Measurements from ENCODE around the gene CCL22. TPM values are rescaled to one million over a fixed set of nuclear protein-coding genes. Genes with fewer than 3 reads are reported as not detected.
A peak's percentile ranks its signal among the peaks of the same experiment; 100 is the strongest.

CCL22 gene
- total and polyA plus RNA-seq, 5 donors = 0.11 TPM; not detected in 4

DNA sequence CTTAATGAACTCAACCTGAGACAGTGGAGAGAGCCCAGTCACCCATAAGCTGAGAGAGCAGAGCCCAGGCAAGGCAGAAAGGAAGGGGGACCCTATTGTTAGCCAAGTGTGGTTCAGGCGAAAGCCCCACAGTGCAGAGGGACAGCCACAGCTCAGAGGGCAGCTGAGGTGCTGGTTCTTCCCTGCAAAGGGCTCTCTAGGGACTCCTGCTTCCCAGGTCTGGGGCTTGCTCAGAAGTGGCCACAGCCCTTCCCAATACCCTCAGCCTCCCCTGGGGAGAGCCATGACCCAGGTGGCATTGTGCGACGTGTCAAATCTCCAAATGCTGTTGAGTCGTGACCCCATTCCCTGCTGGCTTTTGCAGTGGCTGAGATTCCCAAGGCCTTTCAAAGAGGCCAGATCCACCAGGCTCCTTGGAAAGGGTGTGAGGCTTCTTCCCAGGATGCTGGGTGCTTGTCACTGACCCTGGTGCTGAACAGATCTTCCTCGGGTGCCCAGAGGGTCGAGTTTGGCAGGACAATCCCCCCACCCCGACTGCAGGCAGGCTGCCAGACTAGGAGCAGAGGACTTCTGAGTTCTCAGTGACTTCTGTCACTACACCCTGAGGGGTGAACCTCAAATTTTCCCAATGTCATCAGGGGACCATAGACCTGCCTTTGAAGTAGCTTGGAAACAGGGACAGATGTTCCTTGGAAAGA lies 43.5 kb downstream of the CCL22 start:
- DNase-seq (no peak), ATAC-seq (peak in 1 of 2 donors; percentile 26)
- Histone ChIP-seq H3K4me3 (ENCODE audit: low read length) (no peak overlapping the region), H3K9me3 (ENCODE audit: control insufficient read depth, low read length) (no peaks in the 10 kb centered on the region), H3K27me3 (ENCODE audit: control insufficient read depth, insufficient read depth) (no peaks in the 10 kb centered on the region), H3K27ac (ENCODE audit: low read length) (no peak overlapping the region), H3K4me1 (ENCODE audit: control insufficient read depth, insufficient read depth, low read length) (no peaks in the 10 kb centered on the region)
- WGBS = 41% methylated on average over 7 of the region's 7 CpGs
- intact Hi-C loops (cut with DNase I) = no loop called here

DNA sequence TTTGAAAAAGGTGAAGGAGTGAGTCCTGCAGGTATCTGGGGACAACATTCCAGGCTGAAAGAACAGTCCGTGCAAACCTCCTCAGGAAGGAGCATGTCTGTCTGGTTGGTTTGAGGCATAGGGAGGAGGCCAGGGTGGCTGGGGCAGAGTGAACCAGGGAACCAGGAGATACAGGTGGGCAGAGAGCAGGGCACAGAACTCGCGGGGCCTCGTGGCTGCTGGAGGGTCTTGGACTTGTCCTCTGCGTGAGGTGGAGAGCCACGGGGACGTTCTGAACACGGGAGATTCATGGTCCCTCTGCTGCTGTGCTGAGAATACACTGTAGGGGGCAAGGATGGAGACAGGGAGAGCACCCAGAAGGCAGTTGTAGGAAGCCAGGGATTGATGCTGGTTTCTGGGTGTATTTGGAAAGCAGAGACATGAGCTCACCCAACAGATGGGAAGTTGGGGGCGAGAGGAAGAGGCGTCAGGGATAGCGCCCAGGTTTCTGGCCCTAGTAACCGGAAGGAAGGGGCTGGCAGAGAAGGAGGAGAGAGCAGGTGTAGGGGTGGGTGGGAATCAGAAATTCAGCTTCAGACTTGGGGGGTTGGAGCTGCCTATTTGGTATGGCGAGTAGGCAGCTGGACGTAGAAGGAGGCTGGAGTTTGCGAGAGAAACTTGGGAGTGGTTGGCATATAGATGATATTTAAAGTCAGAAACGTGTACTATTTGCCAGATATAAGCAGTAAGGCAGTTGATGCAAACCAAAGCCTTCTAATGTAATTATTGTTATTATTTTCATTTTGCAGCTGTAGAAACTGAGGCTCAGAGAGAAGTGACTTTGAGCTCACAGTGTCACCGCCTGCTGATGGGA lies 45.6 kb downstream of the CCL22 start, which contains the start of gene CCL17:
TSS of gene CCL17 (plus strand) at position 803 of the 853 bp plus-strand sequence. CDS start 9,166 bp downstream, outside the sequence.
- Histone ChIP-seq H3K4me1 (ENCODE audit: control insufficient read depth, insufficient read depth, low read length) (no peaks in the 10 kb centered on the region), H3K9me3 (ENCODE audit: control insufficient read depth, low read length) (no peaks in the 10 kb centered on the region), H3K4me3 (ENCODE audit: low read length) (no peak within 1 kb of the TSS), H3K27ac (ENCODE audit: low read length) (no peak within 1 kb of the TSS), H3K27me3 (ENCODE audit: control insufficient read depth, insufficient read depth) (no peaks in the 10 kb centered on the region)
- DNase-seq = no peak
- intact Hi-C loops (cut with DNase I) = no loop called here
- ATAC-seq = no peak
- WGBS = 60% methylated on average over 17 of the region's 17 CpGs

DNA sequence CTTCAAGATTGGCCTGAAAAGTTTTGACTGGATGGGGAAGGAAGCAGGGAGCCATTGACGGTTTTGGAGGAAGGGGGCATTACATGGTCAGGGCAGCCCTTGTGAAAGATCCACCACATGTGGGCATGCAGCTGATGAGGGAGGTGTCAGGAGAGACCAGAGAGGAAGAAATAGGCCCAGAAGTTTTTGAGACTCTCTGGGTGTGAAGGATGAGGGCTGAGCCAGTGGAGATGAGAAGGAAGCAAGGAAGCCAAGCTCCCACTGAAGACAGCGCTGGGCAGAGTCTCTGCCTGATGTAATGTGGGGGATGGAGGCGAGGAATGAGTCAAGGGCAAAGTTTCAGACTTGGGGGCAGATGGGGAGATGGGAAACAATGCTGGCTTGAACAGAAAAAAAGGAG lies 46.5 kb downstream of the CCL22 start:
- no peak for ATAC-seq
- 78% methylated on average over 3 of the region's 3 CpGs for WGBS
- DNase-seq = peak in 1 of 3 donors; percentile 4
- no peaks in the 10 kb centered on the region for H3K27me3 ChIP-seq (ENCODE audit: control insufficient read depth, insufficient read depth)
- H3K9me3 ChIP-seq (ENCODE audit: control insufficient read depth, low read length) = no peaks in the 10 kb centered on the region
- intact Hi-C loops (cut with DNase I) = no loop called here
- H3K27ac ChIP-seq (ENCODE audit: low read length) = no peak overlapping the region
- no peaks in the 10 kb centered on the region for H3K4me1 ChIP-seq (ENCODE audit: control insufficient read depth, insufficient read depth, low read length)
- no peak overlapping the region for H3K4me3 ChIP-seq (ENCODE audit: low read length)

DNA sequence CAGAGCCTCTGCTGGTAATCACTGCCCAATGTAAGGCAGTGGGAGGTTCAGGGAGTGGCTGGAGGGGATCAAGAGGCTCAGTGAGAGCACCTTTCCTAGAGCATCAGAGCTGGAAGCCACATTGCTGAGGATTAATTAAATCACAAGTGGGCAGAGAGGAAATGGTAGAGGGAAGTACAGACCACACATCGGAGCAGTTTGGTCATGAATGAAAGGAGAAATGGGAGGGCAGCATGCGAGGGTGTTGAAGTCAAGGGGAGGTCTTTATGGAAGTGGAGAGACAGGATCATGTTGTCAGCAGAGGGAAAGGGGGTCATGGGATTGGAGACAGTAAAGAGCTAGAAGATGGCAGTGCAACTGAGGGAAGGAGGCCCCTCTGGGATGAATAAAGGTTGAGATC lies 48.3 kb downstream of the CCL22 start:
- H3K4me3 ChIP-seq (ENCODE audit: low read length) = no peak overlapping the region
- WGBS = 61% methylated on average over 2 of the region's 2 CpGs
- H3K4me1 ChIP-seq (ENCODE audit: control insufficient read depth, insufficient read depth, low read length) = no peaks in the 10 kb centered on the region
- H3K27me3 ChIP-seq (ENCODE audit: control insufficient read depth, insufficient read depth) = no peaks in the 10 kb centered on the region
- no peak for ATAC-seq
- H3K9me3 ChIP-seq (ENCODE audit: control insufficient read depth, low read length) = no peaks in the 10 kb centered on the region
- no peak for DNase-seq
- no peak overlapping the region for H3K27ac ChIP-seq (ENCODE audit: low read length)
- intact Hi-C loops (cut with DNase I) = no loop called here

DNA sequence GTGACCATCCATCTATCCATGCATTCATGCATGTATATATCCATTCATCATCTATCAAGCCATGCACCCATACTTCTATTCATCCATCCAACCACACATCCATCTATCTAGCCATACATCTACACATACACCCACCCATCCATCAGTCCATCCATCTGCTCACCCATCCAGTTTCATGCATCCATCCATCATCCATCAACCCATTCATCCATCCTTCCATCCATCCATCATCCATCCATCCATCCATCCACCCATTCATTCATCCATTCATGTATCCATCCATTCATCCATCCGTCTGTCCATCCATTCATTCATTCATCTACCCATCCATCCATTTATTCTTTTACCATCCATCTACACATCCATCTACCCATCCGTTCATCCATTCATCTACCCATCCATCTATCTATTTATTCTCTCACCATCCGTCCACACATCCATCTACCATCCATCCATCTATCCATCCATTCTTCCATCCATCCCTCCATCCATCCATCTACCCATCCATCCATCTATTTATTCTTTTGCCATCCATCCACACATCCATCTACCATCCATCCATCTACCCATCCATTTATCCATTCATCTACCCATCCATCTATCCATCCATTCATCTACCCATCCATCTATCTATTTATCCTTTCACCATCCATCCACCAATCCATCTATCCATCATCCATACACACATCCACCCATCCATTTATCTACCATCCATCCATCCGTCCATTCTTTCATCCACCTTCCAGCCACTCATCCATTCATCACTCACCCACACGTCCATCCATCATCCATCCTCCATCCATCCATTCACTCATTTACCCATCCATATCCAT lies 49.2 kb downstream of the CCL22 start:
- no peaks in the 10 kb centered on the region for H3K4me1 ChIP-seq (ENCODE audit: control insufficient read depth, insufficient read depth, low read length)
- intact Hi-C loops (cut with DNase I) = no loop called here

DNA sequence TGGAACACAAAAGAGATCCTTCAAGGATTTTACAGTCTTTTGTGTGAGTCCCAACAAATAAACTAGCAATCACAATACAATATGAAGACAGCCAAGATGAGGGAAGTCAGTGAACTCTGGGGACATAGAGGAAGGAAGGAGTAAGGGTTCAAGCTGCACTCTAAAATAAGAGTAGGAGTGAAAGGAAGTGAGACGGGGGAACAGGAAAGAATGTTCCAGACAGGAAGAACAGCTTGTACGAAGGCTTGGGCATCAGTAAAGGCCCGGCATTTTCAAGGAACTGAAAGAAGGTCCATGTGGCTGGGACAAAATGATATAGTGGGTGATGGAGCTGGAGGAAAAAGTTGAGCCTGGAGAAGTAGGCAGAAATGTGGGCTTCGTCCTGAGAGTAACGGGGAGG lies 50.5 kb downstream of the CCL22 start:
- no peaks in the 10 kb centered on the region for H3K27me3 ChIP-seq (ENCODE audit: control insufficient read depth, insufficient read depth)
- 56% methylated on average over 5 of the region's 5 CpGs for WGBS
- no peak overlapping the region for H3K4me3 ChIP-seq (ENCODE audit: low read length)
- H3K27ac ChIP-seq (ENCODE audit: low read length) = peak overlapping the region; percentile 59
- H3K4me1 ChIP-seq (ENCODE audit: control insufficient read depth, insufficient read depth, low read length) = no peaks in the 10 kb centered on the region
- no peaks in the 10 kb centered on the region for H3K9me3 ChIP-seq (ENCODE audit: control insufficient read depth, low read length)
- no peak for DNase-seq
- ATAC-seq = peak; percentile 48
- intact Hi-C loops (cut with DNase I) = no loop called here

More for the DNA sequence above, 49.2 kb downstream of the CCL22 start:
- Histone ChIP-seq H3K27me3 (ENCODE audit: control insufficient read depth, insufficient read depth) (no peaks in the 10 kb centered on the region), H3K4me3 (ENCODE audit: low read length) (no peak overlapping the region), H3K9me3 (ENCODE audit: control insufficient read depth, low read length) (no peaks in the 10 kb centered on the region), H3K27ac (ENCODE audit: low read length) (no peak overlapping the region)
- ATAC-seq = no peak
- no peak for DNase-seq
- WGBS = 94% methylated on average over 5 of the region's 5 CpGs

DNA sequence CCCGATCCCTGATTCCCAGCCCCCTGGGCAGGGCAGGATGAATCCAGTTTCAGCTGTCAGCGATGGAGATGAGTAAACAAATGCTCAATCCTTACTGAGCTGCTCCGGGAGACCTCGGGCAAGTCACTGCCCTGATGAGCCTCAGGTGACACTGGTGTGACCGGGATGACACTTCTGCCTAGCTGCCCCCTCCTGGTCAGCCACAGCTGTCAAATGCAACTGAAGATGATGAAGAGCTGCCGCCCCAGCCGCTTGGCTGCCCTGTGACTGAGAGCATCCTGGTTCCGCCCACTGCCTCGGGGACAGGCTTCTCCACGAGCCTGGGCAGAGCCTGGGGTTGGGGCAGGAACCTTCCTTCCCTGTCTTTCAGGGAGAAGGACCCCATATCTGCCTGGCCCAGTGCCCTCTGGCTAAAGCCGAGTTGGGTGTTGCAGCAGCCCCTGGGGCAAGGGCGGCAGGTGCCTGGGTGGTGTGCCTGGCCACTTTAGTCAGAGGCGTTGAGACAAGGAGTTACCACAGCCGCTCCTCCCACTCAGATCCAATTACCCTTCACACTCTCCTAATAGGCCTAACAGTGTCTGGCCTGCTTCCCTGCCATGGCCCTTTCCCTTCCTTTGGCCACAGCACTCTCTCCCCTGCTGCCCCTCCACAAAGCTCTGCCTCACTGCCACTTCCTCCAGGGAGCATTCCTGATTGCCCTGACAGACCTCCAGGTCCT lies 51.4 kb downstream of the CCL22 start:
- Histone ChIP-seq H3K9me3 (ENCODE audit: control insufficient read depth, low read length) (no peaks in the 10 kb centered on the region), H3K27ac (ENCODE audit: low read length) (peak overlapping the region; percentile 59), H3K4me3 (ENCODE audit: low read length) (no peak overlapping the region), H3K4me1 (ENCODE audit: control insufficient read depth, insufficient read depth, low read length) (no peaks in the 10 kb centered on the region), H3K27me3 (ENCODE audit: control insufficient read depth, insufficient read depth) (no peaks in the 10 kb centered on the region)
- 58% methylated on average over 14 of the region's 14 CpGs for WGBS
- DNase-seq = peak in 1 of 3 donors; percentile 61
- ATAC-seq = peak in 1 of 2 donors; percentile 20
- intact Hi-C loops (cut with DNase I) = loop anchor here (10.0 kb wide), 1 partner anchor 325 kb away; no protein-coding TSS in a partner anchor

DNA sequence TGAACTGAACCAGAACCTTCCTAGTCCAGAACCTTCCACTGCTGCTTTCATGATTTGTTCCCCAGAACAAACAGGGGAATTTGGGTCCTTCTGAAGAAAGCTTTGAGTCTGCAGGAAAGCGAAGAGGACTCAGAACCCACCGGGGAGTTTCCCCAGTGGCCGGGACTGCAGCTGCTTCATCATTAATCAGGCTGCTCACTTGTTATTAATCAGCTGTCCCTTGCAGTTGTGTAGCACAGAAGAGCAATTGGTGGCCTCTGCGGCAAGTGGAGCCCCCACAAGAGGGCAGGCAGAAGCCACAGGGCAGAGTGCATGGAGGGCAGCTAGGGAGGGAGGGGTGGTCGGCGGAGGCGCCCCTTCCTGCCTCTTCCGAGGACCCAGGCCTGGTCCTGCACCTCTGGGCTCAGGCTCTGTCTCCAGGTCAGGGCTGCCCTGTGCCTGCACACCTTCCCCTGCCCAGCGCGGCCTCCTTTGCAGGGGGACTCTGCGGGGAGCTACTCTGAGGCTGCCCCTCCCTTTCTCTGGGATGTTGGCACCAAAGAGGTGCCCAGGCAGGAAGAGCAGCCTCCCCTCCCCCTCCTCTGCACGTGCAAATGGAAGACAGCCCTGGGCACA lies 52.9 kb downstream of the CCL22 start:
- Histone ChIP-seq H3K27ac (ENCODE audit: low read length) (no peak overlapping the region), H3K27me3 (ENCODE audit: control insufficient read depth, insufficient read depth) (no peaks in the 10 kb centered on the region), H3K4me3 (ENCODE audit: low read length) (no peak overlapping the region), H3K9me3 (ENCODE audit: control insufficient read depth, low read length) (no peaks in the 10 kb centered on the region), H3K4me1 (ENCODE audit: control insufficient read depth, insufficient read depth, low read length) (no peaks in the 10 kb centered on the region)
- intact Hi-C loops (cut with DNase I) = loop anchor here (10.0 kb wide), 1 partner anchor 327 kb away; no protein-coding TSS in a partner anchor
- DNase-seq = no peak
- ATAC-seq = no peak
- WGBS = 66% methylated on average over 12 of the region's 12 CpGs

DNA sequence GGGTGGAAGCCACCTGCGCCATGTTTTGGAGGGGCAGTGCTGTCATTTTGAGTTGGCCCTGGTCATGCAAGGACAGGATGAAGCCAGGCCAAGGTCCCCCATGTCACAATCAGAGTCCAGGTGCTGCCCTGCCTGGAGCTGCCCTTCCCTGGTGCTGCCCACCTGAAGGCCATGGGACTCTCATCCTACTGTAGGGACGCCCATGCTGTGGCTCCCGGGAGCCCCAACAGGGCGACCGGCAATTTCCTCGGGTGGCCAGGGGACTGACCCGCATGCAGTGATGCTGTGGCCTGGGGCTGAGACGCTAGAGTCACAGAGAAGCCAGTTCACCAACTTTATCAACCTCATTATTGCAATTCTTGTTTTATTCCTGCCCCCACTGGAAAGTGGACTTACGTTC lies 54.0 kb downstream of the CCL22 start:
- ATAC-seq (no peak), DNase-seq (no peak)
- H3K4me3 ChIP-seq (ENCODE audit: low read length) = no peak overlapping the region
- intact Hi-C loops (cut with DNase I) = loop anchor here (10.0 kb wide), 1 partner anchor 328 kb away; no protein-coding TSS in a partner anchor
- WGBS = 92% methylated on average over 9 of the region's 9 CpGs
- H3K4me1 ChIP-seq (ENCODE audit: control insufficient read depth, insufficient read depth, low read length) = no peaks in the 10 kb centered on the region
- no peak overlapping the region for H3K27ac ChIP-seq (ENCODE audit: low read length)
- no peaks in the 10 kb centered on the region for H3K27me3 ChIP-seq (ENCODE audit: control insufficient read depth, insufficient read depth)
- H3K9me3 ChIP-seq (ENCODE audit: control insufficient read depth, low read length) = no peaks in the 10 kb centered on the region

DNA sequence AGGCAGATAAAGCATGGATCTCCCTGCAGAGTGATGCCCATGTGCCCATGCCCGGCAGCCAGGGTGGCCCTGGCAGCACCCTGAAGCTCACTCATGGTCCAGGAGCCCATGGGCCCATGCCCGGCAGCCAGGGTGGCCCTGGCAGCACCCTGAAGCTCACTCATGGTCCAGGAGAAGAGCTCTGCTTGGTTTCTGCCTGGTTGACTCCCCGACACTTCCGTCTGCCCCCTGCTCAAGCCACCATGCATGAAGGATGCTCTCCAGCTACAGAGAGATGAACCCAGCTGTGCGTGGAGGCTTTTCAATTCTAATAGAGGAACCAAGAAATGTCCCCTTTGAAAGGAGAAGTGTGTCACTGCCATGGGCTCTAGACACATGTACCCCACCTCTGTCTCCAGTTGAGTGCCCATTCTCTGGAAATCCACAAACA lies 54.7 kb downstream of the CCL22 start:
- H3K4me3 ChIP-seq (ENCODE audit: low read length) = no peak overlapping the region
- intact Hi-C loops (cut with DNase I) = loop anchor here (10.0 kb wide), 1 partner anchor 329 kb away; no protein-coding TSS in a partner anchor
- no peaks in the 10 kb centered on the region for H3K9me3 ChIP-seq (ENCODE audit: control insufficient read depth, low read length)
- WGBS = 86% methylated on average over 5 of the region's 5 CpGs
- ATAC-seq = no peak
- H3K27ac ChIP-seq (ENCODE audit: low read length) = no peak overlapping the region
- no peaks in the 10 kb centered on the region for H3K4me1 ChIP-seq (ENCODE audit: control insufficient read depth, insufficient read depth, low read length)
- no peaks in the 10 kb centered on the region for H3K27me3 ChIP-seq (ENCODE audit: control insufficient read depth, insufficient read depth)
- DNase-seq = no peak

Measured in right cardiac atrium (tissue), 5 donors.